Occipital lobe (tissue), 2 donors: Measurements from ENCODE around the gene TEX29. TPM values are rescaled to one million over a fixed set of nuclear protein-coding genes. Genes with fewer than 3 reads are reported as not detected.

Source experiments
- DNase-seq: peaks from one replicate; lab custom pipeline; 2025; lab: John Stamatoyannopoulos, UW
- total RNA-seq: library from RNA; depleted of rRNA; stranded (reverse); fragments of >200 nt; gene quantifications from one replicate; pipeline ENCODE4 v1.2.3, GENCODE V29; 2014

Gene TEX29
- total RNA-seq, 1 donor from 2014 or later, result not detected

- DNase-seq, result no peak
These were observed 28.5 kb upstream of the TEX29 start for GRCh38 chr13:111291908-111292307.

GRCh38 chr13:111292710-111293485 is 27.5 kb upstream of the TEX29 start:
- DNase-seq, result no peak

- DNase-seq, result no peak
These were observed 24.6 kb upstream of the TEX29 start for GRCh38 chr13:111295886-111296285.

GRCh38 chr13:111296417-111296816 is 24.0 kb upstream of the TEX29 start:
- no peak for DNase-seq

- DNase-seq, result no peak
These were observed 22.0 kb upstream of the TEX29 start for GRCh38 chr13:111298214-111298975.

- no peak for DNase-seq
These were observed 18.3 kb upstream of the TEX29 start for GRCh38 chr13:111302045-111302726.

- no peak for DNase-seq
These were observed 16.9 kb upstream of the TEX29 start for GRCh38 chr13:111303559-111303958.

GRCh38 chr13:111304041-111304544 is 16.3 kb upstream of the TEX29 start:
- DNase-seq, result no peak

GRCh38 chr13:111304603-111305289 is 15.7 kb upstream of the TEX29 start:
- no peak for DNase-seq

GRCh38 chr13:111312944-111313590 is 7.4 kb upstream of the TEX29 start:
- DNase-seq, result no peak

GRCh38 chr13:111313911-111314425 is 6.5 kb upstream of the TEX29 start:
- no peak for DNase-seq

GRCh38 chr13:111314852-111315251 is 5.6 kb upstream of the TEX29 start:
- no peak for DNase-seq

GRCh38 chr13:111315347-111315995 is 5.0 kb upstream of the TEX29 start:
- DNase-seq, result no peak

- DNase-seq, result no peak
These were observed 4.2 kb upstream of the TEX29 start for GRCh38 chr13:111316161-111316730.

- no peak for DNase-seq
These were observed 3.3 kb upstream of the TEX29 start for GRCh38 chr13:111317042-111317550.

- DNase-seq, result no peak
These were observed 2.7 kb upstream of the TEX29 start for GRCh38 chr13:111317571-111318345.

GRCh38 chr13:111318386-111318785 is 2.1 kb upstream of the TEX29 start:
- no peak for DNase-seq

- DNase-seq, result no peak
These were observed 921 bp upstream of the TEX29 start for GRCh38 chr13:111319521-111319920.
